Activated CD8-positive, alpha-beta T cell treated with anti-CD3 and anti-CD28 coated beads for 36 hours (primary cell): ENCODE data around the gene PIGO. TPM values are rescaled to one million over a fixed set of nuclear protein-coding genes. Genes with fewer than 3 reads are reported as not detected.
A peak's percentile ranks its signal among the peaks of the same experiment; 100 is the strongest.

Experiments
- ATAC-seq: fragments of 200-7000 bp; cut with Tn5 transposase; one replicate; pipeline ENCODE4 v1.10.0; 2021; ENCODE audit warnings: mild to moderate bottlenecking, moderate library complexity
- CTCF ChIA-PET: fragments of 350-600 bp; sonication (Branson Sonifier 250); formaldehyde crosslinking; loops from one replicate; lab custom pipeline; 2021; ENCODE audit warnings: antibody characterized with exemption; lab: Charles Lee
- POLR2A ChIA-PET: fragments of 350-600 bp; sonication (Branson Sonifier 250); formaldehyde crosslinking; loops from one replicate; lab custom pipeline; 2021; ENCODE audit warnings: antibody characterized with exemption; lab: Charles Lee
- DNase-seq: peaks from one replicate; pipeline ENCODE4 v3.0.0-alpha.2; 2020
- H3K27ac Mint-ChIP-seq: one replicate; pipeline ENCODE4 v1.8.0; 2021; ENCODE audit warnings: mild to moderate bottlenecking, mixed read lengths
- H3K27me3 Mint-ChIP-seq: one replicate; pipeline ENCODE4 v1.8.0; 2021; ENCODE audit warnings: mixed read lengths
- H3K36me3 Mint-ChIP-seq: one replicate; pipeline ENCODE4 v1.8.0; 2021; ENCODE audit warnings: low read depth, mixed read lengths
- H3K4me1 Mint-ChIP-seq: one replicate; pipeline ENCODE4 v1.8.0; 2021; ENCODE audit warnings: low read depth, mixed read lengths
- H3K4me3 Mint-ChIP-seq: one replicate; pipeline ENCODE4 v1.8.0; 2021; ENCODE audit warnings: mild to moderate bottlenecking, moderate library complexity, mixed read lengths
- H3K9me3 Mint-ChIP-seq: one replicate; pipeline ENCODE4 v1.8.0; 2021; ENCODE audit warnings: mixed read lengths
- intact Hi-C: fragments of 100-400 bp; cut with micrococcal nuclease; formaldehyde crosslinking; loops from one replicate; pipeline ENCODE4 v1.10.0; 2022
- total RNA-seq, 2 experiments: library from RNA; stranded (reverse); gene quantifications; one replicate each; pipeline ENCODE4 v1.2.3, GENCODE V29; 2021
- TF ChIP-seq, protein P1 (sequence below): fragments of 200-600 bp; IDR thresholded peaks from one replicate; pipeline ENCODE4 v1.8.0; 2022; ENCODE audit warnings: antibody characterized with exemption, mild to moderate bottlenecking

PIGO gene
- total RNA-seq, 2 experiments from 2014 or later = 19.8 to 21.9 TPM

DNA sequence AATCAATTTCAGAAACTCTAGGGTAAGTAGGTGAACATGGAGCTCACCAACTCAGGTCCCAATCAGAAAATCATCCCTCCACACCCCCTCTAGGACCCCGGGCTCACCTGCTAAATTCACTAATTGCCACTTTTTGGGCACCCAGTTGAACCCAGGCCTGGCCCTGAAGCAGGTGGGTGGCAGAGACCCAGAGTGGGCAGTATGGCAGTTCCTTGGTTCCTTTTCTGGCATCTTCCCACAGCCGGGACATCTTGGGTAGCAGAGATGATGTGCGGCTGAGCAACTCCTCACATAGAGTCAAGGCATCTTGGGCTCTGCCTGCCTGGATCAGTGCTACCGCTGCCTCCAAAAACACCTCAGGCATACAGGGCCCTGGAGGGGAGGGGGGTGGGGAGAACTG lies 21.0 kb downstream of the PIGO start:
- Mint-ChIP-seq H3K4me3 (no peak overlapping the region), H3K27me3 (no peaks in the 10 kb centered on the region), H3K36me3 (peaks cover 65% of the 10 kb centered on the region), H3K4me1 (peaks cover 42% of the 10 kb centered on the region), H3K27ac (no peak overlapping the region), H3K9me3 (no peaks in the 10 kb centered on the region)
- CTCF ChIA-PET = no interaction called here
- intact Hi-C loops = no loop called here
- no peak for DNase-seq
- ATAC-seq = no peak
- TF ChIP-seq, protein P1, sequence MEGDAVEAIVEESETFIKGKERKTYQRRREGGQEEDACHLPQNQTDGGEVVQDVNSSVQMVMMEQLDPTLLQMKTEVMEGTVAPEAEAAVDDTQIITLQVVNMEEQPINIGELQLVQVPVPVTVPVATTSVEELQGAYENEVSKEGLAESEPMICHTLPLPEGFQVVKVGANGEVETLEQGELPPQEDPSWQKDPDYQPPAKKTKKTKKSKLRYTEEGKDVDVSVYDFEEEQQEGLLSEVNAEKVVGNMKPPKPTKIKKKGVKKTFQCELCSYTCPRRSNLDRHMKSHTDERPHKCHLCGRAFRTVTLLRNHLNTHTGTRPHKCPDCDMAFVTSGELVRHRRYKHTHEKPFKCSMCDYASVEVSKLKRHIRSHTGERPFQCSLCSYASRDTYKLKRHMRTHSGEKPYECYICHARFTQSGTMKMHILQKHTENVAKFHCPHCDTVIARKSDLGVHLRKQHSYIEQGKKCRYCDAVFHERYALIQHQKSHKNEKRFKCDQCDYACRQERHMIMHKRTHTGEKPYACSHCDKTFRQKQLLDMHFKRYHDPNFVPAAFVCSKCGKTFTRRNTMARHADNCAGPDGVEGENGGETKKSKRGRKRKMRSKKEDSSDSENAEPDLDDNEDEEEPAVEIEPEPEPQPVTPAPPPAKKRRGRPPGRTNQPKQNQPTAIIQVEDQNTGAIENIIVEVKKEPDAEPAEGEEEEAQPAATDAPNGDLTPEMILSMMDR = no peak
- POLR2A ChIA-PET = interaction anchor here (0.7 to 7.5 kb wide), 2 partner anchors 19 to 431 kb away, joined by 3 to 101 read pairs; partner anchors contain the start of gene PIGO

- peaks cover 69% of the 10 kb centered on the region for H3K36me3 Mint-ChIP-seq
- H3K4me1 Mint-ChIP-seq = peaks cover 45% of the 10 kb centered on the region
- peak overlapping the region; percentile 20 for H3K27ac Mint-ChIP-seq
- ChIA-PET POLR2A (interaction anchor here (7.5 kb wide), 1 partner anchor 20 kb away, joined by 101 read pairs; the partner anchor contains the start of gene PIGO), CTCF (no interaction called here)
- TF ChIP-seq, protein P1 = no peak
- no peak overlapping the region for H3K4me3 Mint-ChIP-seq
- ATAC-seq (no peak), DNase-seq (no peak)
- H3K27me3 Mint-ChIP-seq = no peaks in the 10 kb centered on the region
- H3K9me3 Mint-ChIP-seq = no peaks in the 10 kb centered on the region
- intact Hi-C loops = loop anchor here (5.0 kb wide), 1 partner anchor 82 kb away; no protein-coding TSS in a partner anchor
Observed at GRCh38 chr9:35074791-35075190, 21.6 kb downstream of the PIGO start.

- peaks cover 49% of the 10 kb centered on the region for H3K4me1 Mint-ChIP-seq
- H3K27me3 Mint-ChIP-seq = no peaks in the 10 kb centered on the region
- H3K4me3 Mint-ChIP-seq = no peak overlapping the region
- H3K36me3 Mint-ChIP-seq = peaks cover 72% of the 10 kb centered on the region
- H3K9me3 Mint-ChIP-seq = no peaks in the 10 kb centered on the region
- ATAC-seq (no peak), DNase-seq (no peak)
- ChIA-PET POLR2A (interaction anchor here (1.0 kb wide), 1 partner anchor 22 kb away, joined by 4 read pairs; the partner anchor contains the start of gene PIGO), CTCF (no interaction called here)
- intact Hi-C loops = loop anchor here (5.0 kb wide), 1 partner anchor 82 kb away; no protein-coding TSS in a partner anchor
- TF ChIP-seq, protein P1 = no peak
- H3K27ac Mint-ChIP-seq = no peak overlapping the region
Observed at GRCh38 chr9:35074141-35074540, 22.2 kb downstream of the PIGO start.

DNA sequence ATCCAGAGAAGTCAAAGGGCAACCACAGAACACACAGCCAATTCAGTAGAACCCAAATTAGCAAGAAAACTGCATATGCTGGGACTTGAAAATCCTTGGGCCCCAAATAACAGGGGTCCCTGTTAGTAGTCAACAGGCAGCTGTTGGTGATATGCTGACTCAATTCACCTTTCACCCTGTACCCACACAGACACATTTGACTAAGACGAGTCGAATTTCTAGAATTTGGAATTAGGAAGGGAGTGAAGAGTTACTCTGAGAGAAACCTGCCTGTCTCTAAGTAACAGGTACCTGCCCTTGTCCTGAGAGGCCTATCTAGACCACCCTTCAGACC lies 23.1 kb downstream of the PIGO start:
- peaks cover 53% of the 10 kb centered on the region for H3K4me1 Mint-ChIP-seq
- TF ChIP-seq, protein P1 = no peak

More for the DNA sequence above, 23.1 kb downstream of the PIGO start:
- Mint-ChIP-seq H3K9me3 (no peaks in the 10 kb centered on the region), H3K4me3 (peak overlapping the region; percentile 94), H3K36me3 (peaks cover 71% of the 10 kb centered on the region), H3K27ac (peak overlapping the region; percentile 94), H3K27me3 (no peaks in the 10 kb centered on the region)
- CTCF ChIA-PET = interaction anchor here (2.2 kb wide), 1 partner anchor 21 kb away, joined by 14 read pairs; no protein-coding TSS in a partner anchor
- DNase-seq (peak; percentile 14), ATAC-seq (no peak)
- POLR2A ChIA-PET = interaction anchor here (0.9 to 2.9 kb wide), 4 partner anchors 23 to 84 kb away, joined by 3 to 10 read pairs (median 6); partner anchors contain the start of genes ATOSB and PIGO
- intact Hi-C loops = loop anchor here (5.0 kb wide), 1 partner anchor 81 kb away; no protein-coding TSS in a partner anchor
